GM19023 (cell line): ENCODE measurements around the gene ECSCR.
A peak's percentile ranks its signal among the peaks of the same experiment; 100 is the strongest.
"Not testable (repeated sequence)": the region's sequence is repeated elsewhere in the genome, so short reads cannot be mapped to it uniquely, and the experiment has no call there.

Experiments
- ATAC-seq: cut with Tn5 transposase; IDR thresholded peaks from one replicate; pipeline ENCODE4 v1.9.1; 2021; ENCODE audit warnings: mild to moderate bottlenecking, moderate library complexity; ENCODE audit not compliant: unreplicated experiment

Gene ECSCR

GRCh38 chr5:139414581-139415130 lies 47.9 kb downstream of the ECSCR start:
- ATAC-seq: no peak

- ATAC-seq: no peak
Measured at GRCh38 chr5:139413963-139414362, 48.6 kb downstream of the ECSCR start.

GRCh38 chr5:139413153-139413552 lies 49.4 kb downstream of the ECSCR start:
- no peak for ATAC-seq

GRCh38 chr5:139410993-139411828 lies 51.3 kb downstream of the ECSCR start:
- no peak for ATAC-seq

- no peak for ATAC-seq
Measured at GRCh38 chr5:139410121-139410992, 52.2 kb downstream of the ECSCR start.

GRCh38 chr5:139409116-139409515 lies 53.4 kb downstream of the ECSCR start:
- ATAC-seq: not testable (repeated sequence)

GRCh38 chr5:139408191-139408590 lies 54.4 kb downstream of the ECSCR start:
- no peak for ATAC-seq

- no peak for ATAC-seq
Measured at GRCh38 chr5:139407517-139407916, 55.0 kb downstream of the ECSCR start.

GRCh38 chr5:139406963-139407362 lies 55.6 kb downstream of the ECSCR start:
- no peak for ATAC-seq

- ATAC-seq: no peak
Measured at GRCh38 chr5:139404484-139404840, 58.1 kb downstream of the ECSCR start.

- ATAC-seq: peak; percentile 85
Measured at GRCh38 chr5:139403787-139404483, 58.6 kb downstream of the ECSCR start, which contains the start of gene SPATA24. Gene SPATA24 (minus strand): TSS chr5:139404089. CDS start chr5:139404060, 29 bp downstream.

- no peak for ATAC-seq
Measured at GRCh38 chr5:139403418-139403786, 59.1 kb downstream of the ECSCR start.

- no peak for ATAC-seq
Measured at GRCh38 chr5:139402561-139403158, 59.9 kb downstream of the ECSCR start.

- no peak for ATAC-seq
Measured at GRCh38 chr5:139401546-139401945, 61.0 kb downstream of the ECSCR start.

- no peak for ATAC-seq
Measured at GRCh38 chr5:139399501-139400121, 62.9 kb downstream of the ECSCR start.
